ELR (cell line): ENCODE data around the gene STK36.
A peak's percentile ranks its signal among the peaks of the same experiment; 100 is the strongest.

Source experiments
- DNase-seq: peaks from one replicate; pipeline ENCODE4 v3.0.0-alpha.2; 2015; ENCODE audit warnings: low read depth

Gene STK36, protein sequence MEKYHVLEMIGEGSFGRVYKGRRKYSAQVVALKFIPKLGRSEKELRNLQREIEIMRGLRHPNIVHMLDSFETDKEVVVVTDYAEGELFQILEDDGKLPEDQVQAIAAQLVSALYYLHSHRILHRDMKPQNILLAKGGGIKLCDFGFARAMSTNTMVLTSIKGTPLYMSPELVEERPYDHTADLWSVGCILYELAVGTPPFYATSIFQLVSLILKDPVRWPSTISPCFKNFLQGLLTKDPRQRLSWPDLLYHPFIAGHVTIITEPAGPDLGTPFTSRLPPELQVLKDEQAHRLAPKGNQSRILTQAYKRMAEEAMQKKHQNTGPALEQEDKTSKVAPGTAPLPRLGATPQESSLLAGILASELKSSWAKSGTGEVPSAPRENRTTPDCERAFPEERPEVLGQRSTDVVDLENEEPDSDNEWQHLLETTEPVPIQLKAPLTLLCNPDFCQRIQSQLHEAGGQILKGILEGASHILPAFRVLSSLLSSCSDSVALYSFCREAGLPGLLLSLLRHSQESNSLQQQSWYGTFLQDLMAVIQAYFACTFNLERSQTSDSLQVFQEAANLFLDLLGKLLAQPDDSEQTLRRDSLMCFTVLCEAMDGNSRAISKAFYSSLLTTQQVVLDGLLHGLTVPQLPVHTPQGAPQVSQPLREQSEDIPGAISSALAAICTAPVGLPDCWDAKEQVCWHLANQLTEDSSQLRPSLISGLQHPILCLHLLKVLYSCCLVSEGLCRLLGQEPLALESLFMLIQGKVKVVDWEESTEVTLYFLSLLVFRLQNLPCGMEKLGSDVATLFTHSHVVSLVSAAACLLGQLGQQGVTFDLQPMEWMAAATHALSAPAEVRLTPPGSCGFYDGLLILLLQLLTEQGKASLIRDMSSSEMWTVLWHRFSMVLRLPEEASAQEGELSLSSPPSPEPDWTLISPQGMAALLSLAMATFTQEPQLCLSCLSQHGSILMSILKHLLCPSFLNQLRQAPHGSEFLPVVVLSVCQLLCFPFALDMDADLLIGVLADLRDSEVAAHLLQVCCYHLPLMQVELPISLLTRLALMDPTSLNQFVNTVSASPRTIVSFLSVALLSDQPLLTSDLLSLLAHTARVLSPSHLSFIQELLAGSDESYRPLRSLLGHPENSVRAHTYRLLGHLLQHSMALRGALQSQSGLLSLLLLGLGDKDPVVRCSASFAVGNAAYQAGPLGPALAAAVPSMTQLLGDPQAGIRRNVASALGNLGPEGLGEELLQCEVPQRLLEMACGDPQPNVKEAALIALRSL (N-terminal part only)

DNA sequence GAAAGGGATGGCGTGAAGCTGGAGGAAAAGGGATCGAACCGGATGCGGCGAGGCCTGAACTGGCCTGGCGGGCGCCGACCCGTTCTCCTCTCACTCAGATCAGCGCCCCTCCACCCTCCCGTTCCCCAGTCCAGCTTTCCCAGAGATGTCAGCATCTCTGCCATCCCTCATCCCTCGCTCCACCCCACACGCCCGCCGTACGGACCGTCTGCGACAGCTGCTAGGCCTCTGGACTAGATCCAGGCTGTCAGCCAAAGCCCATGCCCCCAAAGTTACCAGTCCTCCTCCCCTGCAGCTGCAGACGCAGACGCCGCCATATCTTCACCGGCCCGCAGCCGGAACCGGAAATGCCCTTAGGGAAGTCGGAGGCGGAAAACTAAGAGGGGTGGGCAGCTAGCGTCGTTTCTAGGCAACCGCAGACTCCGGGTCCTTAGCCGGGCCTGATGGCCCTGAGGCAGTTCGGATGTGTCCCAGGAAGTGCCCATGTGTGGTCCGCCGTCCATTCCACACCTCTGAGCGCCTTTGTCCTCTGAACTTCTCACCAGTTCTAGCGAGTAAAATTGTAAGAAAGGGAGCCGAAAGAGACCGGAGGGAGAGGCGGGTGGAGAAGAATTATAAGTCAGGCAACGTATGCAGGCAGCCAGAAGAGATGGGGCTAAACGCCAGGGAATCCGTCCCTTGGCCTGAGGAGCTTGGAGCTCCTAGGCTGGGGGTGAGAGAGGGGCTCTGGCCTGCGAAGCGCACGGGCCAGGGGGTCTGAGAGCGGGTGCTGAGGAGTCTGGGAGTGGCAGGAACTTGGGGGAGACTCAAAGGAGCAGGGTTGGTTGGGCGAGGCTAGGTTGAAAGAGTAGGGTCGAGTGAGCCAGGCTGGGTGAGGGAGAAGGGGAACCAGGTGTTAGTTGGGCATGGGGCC lies at the start of gene STK36, which contains the start of gene RNF25:
STK36 (plus strand) TSS at position 433 of the 913 bp plus-strand sequence. CDS start 744 bp downstream, outside the sequence.
RNF25 (minus strand) TSS at position 349 of the 913 bp plus-strand sequence; CDS start at position 317, 32 bp downstream.
- DNase-seq, result peak; percentile 96

DNA sequence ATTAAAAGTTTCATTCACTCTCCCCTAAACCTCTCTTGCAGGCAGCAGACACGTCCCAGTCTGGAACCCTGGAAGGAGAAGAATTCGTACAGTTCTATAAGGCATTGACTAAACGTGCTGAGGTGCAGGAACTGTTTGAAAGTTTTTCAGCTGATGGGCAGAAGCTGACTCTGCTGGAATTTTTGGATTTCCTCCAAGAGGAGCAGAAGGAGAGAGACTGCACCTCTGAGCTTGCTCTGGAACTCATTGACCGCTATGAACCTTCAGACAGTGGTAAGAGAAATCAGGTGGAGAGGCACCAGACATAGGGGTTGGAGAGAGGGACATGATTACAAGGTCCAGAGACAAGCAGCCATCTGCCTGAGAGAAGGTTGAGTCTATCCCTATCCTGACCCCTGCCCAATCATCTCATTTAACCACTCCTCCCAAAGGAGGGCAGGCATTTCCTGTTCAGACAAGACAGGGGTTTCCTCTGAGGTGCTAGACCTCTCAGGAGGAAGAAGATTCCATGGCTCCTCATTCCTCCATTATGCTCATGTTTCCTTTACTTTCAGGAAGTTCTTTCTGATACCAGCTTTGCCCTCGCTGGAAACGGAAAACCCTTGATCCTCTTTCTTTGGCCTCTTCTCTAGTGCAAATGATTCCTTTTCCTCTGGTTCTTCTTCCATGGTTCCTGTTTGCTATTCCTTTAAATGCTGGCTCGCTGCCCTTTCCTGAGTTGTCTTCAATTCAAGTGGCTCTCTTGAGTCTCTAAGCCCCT lies 49.1 kb upstream of the STK36 start:
- DNase-seq, result no peak

DNA sequence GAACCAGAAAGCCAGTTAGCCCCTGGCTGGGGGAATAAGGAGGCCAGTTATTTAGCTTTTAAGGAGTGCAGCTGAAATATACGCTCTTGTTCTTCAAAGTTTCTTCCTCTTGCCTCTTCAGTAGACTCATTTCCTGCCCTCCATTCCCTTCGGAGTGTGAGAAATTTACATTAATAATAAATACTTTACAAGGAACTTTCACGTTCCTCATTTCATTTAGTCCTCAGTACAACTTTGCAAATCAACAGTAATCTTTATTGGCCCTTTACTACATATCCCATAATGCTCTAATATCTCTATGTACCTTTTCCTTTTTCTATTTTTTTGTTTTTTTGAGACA lies 48.5 kb upstream of the STK36 start:
- DNase-seq, result no peak

DNA sequence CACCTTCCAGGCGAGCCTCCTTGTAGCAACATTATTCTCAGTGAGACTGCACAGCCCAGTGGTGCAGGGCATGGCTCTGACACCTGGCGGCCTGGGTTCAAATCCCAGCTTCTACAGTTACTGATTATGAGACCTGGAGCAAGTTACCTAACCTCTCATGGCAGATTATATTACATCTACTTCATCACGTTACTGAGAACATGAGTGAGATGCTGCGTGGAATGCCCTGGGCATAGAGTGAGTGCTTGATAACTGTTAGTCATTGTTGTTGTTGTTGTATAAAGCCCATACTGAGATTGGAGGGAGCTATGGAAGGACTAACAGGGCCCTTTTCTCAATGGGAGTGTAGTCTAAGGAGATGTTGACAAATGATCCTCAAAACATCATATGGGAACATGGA lies 45.5 kb upstream of the STK36 start:
- DNase-seq, result no peak

DNA sequence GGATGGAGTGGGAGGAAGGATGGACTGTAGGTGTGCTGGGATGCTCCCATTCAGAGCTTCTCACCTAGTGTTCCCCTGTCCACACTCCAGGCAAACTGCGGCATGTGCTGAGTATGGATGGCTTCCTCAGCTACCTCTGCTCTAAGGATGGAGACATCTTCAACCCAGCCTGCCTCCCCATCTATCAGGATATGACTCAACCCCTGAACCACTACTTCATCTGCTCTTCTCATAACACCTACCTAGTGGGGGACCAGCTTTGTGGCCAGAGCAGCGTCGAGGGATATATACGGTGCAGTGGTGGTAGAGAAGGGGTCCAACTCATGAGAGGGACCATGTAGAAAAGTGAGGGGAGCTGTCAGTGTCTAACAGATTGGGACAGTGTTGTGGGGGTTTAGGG lies 43.9 kb upstream of the STK36 start:
- DNase-seq, result peak; percentile 31

DNA sequence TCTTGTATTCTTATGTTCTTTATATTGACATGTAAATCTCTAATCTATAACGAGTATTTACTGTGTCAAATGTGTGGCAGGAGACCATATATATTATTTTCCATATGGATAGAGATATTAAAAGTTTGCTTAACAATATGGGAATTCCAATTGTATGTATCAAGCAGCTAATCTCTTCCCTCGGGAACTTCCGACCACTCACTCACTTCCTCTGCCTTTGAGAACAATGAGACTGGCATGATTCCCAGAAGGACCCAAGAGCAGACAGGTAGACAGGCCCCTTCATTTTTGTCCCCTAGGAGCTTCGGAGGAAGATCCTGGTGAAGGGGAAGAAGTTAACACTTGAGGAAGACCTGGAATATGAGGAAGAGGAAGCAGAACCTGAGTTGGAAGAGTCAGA lies 40.0 kb upstream of the STK36 start:
- DNase-seq, result peak; percentile 86

DNA sequence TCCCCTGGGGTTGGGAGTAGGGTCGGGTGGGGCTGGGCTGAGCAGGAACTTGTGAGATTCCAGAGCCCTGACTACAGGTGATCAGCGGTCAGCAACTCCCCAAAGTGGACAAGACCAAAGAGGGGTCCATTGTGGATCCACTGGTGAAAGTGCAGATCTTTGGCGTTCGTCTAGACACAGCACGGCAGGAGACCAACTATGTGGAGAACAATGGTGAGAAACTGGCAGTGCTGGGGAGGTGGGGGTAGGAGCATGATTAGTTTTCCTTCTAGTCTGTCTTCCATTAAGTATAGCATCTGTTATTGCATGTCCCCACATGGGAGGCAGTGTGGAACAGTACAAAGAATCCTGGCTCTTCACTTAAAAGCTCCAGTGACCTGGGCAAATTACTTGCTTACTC lies 36.2 kb upstream of the STK36 start:
- DNase-seq, result no peak

DNA sequence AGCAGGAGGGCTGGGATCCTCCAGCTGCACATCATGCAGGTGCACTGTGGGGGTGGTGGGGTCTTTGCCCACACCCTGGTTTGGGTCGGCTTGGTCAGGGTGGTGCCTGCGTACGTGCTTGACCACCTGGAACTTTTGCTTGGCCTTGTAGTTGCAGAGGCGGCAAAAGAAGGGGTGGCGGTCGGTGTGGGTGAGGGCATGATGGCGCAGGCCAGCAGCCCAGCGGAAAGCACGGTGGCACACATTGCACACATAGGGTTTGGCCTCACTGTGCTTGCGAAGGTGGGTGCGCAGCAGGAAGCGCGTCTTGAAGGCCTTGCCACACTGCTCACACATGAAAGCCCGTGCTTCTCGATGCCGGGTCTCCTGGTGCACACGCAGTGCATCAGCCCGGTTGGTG lies 33.5 kb upstream of the STK36 start:
- DNase-seq, result no peak

DNA sequence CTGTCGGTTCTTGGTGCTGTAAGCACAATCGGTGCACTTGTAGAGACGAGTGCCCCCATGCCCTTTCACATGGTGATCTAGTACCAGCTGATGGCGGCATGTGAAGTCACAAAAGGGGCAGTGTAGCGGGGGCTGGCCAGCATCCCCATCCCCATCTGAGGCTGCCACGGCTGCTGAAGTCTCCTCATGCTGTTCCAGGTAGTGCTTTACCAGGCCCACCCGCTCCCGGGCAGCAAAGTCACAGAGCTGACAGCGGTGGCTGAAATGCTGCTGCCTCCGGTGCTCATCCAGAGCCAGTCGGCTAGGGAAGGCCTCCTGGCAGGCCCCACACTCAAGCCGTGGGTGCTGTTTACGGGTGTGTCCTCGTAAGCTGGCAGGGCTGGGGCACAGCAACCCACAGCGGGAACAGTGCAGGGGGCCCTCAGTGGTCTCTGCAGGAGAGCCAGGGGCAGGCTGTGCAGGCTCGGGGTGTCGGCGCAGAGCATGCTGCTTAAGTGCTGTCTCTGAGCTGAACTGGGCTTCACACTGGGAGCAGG lies 29.7 kb upstream of the STK36 start:
- DNase-seq, result no peak

DNA sequence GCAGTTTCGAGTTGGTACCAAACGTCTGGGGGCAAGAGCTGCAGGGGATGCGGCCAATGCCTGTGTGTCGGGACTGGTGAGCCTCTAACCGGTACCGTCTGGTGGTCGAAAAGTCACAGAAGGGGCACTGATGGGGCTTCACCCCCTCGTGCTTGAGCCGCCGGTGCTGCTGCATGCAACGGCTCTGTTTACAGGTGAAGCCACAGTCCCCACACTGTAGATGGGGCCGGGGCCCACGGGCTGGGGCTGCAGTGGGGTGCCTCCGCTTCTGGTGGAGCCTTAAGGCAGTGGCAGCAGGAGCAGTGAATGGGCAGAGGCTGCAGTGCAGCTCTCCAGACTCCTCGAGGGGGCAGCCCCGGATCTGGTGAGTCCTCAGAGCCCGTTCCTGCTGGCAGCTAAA lies 29.1 kb upstream of the STK36 start:
- no peak for DNase-seq

DNA sequence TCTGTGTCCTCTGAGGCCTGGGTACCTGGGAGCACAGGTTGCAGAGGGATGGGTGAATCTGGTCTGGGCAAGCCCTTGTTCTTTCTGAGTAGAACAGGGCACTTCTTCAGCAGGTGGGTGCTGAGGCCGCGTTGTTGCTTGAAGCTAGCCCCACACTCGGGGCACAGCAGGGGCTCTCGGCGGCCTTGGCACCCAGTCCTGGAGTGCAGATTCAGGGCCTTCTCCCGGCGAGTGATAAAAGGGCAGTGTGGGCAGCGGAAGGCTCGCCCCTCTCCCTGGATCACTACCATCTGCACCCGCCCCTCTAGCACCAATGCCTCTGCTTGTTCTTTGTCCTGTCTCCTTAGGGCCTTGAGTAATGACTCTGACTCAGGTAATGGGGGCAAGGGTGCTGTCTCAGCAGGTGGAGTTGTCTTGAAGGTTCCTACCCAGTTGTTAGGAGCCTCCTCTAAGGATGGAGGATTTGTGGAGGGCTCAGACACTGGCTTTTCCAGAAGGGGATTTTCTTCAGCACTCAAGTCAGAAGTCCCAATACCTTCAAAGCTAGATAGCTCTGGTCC lies 28.1 kb upstream of the STK36 start:
- DNase-seq, result no peak

DNA sequence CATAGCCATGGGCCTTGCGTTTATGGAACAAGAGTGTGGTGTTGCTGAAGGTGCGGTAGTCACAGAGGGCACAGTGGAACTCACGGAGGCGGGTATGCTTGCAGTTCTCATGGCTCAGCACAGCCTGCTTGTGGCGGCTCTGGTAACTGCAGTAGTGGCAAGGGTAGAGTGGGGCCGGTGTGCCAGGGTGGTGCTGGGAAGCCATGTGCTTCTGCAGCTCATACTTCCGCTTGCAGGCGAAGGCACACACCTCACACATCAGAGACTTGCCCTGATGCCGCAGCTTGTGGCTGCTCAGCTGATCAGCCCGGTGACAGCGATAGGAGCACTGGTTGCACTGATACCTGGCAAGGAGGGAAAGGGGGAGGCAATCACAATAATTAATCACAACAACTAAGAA lies 27.2 kb upstream of the STK36 start:
- no peak for DNase-seq

DNA sequence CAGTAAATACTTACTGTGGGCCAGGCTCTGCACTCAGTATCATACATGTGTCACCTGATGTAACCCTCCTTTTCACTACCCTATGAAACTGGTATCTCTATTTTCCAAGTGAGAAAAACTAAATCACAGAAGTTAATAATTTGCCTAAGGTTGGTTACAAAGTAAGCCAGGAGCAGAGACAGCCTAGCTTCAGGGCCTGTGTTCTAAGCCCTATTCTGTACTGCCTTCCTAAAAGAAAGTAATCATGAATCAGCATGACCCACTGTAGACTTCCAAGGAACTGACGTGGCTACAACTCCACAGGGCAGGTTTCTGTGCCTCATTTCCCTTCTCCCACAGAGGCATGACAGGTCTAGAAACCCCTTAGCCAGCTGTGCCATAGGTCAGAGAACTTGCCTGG lies 26.8 kb upstream of the STK36 start:
- peak; percentile 93 for DNase-seq

DNA sequence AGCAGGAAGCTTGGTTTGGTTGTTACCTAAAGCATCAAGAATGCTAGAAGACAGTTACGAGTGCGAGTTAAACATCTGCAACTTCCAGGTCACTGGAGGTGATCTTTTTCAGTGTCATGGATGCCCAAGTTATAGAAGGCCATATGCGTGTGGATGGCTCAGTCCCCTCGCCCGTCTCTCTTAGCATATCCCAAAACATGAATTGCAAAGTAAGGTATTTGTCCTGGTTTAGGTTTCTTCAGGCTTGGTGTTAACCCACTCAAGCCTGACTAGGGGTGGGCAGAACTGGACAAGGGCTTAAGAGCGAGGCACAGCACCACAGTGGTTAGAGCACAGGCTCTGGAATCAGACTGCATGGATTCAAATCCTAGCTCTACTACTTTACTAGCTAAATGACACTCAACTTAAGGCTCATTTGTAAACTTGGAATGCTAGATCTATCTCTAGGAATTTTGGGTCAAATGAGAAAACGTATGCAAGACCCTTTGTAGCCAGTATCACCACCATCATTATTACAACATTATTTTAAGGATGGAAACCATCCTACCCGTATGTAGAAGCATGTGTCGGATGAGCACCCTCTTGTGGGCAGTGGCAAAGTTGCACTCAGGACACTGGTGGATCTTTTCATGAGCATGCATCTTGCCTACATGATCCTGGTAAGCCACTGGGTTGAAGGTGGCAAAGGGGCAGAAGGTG lies 23.6 kb upstream of the STK36 start:
- peak; percentile 75 for DNase-seq

DNA sequence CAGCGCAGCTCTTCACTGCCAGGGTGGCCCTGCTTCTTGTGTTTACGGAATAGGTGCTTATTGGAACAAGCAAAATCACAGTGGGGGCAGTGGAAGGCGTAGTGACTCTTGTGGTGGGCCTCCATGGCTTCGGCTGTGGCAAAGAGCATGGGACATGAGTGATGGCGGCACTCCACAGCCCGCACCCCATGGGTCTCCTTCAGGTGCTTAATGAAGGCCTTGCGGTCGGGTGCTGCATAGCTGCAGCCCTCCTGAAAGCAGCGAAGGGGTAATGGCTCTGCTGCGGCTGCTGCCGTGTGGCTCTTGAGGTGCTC lies 23.1 kb upstream of the STK36 start:
- DNase-seq, result no peak

DNA sequence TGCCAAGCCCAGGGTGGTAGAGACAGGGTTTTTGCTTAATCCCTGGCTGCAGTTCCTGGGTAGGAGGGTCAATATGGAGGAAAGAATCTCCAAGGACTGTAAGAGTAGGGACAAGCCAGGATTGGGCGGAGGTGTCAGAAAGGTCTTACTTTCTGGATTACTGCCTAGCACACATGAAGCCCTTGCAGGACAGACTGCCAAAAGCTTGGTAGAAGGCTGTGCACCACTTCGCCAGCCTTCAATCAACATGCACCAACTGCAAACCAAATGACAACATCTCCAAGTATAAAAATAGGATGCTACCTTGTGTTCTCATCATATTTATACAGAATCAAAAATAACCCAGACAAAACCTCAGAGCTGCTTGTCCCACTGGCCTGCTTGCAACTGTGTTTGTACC lies 16.1 kb upstream of the STK36 start:
- DNase-seq, result no peak

DNA sequence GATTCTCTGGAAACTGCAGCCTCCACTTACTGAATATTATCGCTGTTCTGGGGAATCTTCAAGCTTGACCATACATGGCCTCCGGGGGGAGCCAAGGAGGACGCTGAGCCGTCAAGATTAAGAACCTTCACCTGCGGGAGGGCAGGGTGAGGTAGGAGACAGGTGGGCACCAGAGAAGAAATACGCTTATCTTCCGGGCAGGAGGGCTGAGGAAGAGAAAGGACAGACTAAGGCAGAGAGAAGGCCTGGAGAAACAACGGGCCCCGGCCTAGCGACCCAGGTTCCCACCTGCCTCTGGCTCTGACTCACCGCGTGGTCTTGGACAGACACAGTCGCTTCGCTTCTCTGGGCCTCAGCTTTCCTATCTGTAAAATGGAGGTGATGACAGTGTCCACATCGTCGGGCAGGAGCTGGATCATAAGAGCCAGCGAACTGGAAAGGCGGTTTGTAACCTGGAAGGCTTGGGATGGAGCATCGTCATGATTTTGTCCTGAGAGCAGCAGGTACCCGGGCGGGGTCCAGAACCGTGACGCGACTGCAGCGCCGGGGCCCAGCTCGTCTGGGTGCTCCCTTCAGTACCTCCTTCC lies 13.1 kb upstream of the STK36 start:
- DNase-seq, result peak; percentile 72

DNA sequence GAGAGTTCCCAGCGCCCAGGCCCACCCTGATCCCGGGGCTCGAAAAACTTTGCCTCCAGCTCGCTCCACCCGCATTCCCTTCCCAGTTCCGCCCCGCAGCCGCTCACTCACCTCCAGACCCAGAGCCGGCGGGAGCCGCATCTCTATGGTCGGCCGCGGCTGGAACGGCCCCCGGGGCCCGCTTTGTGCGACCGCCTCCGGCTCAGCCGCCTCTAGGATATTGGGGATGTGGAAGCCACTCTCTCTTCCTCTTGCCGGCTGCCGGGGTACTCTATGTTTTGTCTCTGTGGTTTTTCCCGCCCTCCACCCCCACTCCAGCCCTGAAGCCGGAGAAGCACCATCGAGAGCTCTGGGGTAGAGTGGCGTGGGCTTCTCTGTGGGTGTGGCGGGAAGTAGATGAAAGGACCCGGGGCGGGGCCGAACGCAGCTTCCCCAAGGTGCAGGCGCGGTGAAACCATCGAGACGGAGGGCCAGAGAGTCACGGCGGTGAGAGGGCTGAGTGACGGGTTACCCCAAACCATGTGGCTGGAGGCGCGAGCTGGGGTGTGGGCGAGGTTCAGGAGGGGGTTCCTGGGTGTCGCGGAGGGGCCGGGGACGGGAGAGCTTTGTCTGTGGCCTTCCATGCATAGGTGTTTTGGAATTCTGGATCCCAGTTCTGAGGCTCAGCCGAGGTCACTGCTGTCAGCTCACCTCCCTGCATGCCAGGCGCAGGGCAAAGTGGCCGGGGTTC lies 12.5 kb upstream of the STK36 start, which contains the start of the genes BCS1L and ZNF142:
BCS1L (plus strand) TSS at position 426 of the 730 bp plus-strand sequence. CDS start 1,305 bp downstream, outside the sequence.
ZNF142 (minus strand) TSS at position 366 of the 730 bp plus-strand sequence. CDS start 3,194 bp downstream, outside the sequence.
- DNase-seq, result peak; percentile 92
